Measurements from ENCODE around the gene DCD. TPM values are rescaled to one million over a fixed set of nuclear protein-coding genes. Genes with fewer than 3 reads are reported as not detected.

The DCD gene, protein sequence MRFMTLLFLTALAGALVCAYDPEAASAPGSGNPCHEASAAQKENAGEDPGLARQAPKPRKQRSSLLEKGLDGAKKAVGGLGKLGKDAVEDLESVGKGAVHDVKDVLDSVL
- polyA plus RNA-seq (2013, experiment 1 of 2), result not detected
- polyA plus RNA-seq (2013, experiment 2 of 2), result not detected

DNA sequence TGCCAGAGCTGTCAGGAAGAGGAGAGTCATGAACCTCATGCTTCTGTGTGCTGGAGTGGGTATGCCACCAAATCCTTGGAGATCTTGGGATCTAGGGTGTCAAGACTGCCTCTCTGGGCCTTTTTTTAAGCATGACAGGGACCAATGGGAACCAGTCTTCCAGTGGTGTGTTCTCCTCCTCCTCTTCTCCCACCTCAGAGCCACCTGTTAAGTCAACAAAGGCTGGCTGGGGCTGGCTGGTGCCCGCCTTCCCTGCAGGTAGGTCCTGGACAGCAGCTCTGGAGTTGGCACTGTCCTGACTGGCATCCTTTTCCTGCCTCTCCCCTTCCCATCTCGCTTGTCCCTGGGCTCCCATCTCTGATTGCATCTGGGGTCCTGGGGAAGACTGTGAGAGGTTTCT lies at the start of gene DCD:
DCD (minus strand) TSS at position 101 of the 400 bp plus-strand sequence; CDS start at position 39, 62 bp downstream.
- no peak within 1 kb of the TSS for H3K4me2 ChIP-seq (ENCODE audit: low read length, poor library complexity, severe bottlenecking)
- H3K27ac ChIP-seq (ENCODE audit: low read length, poor library complexity, severe bottlenecking), result no peak within 1 kb of the TSS
- H2BK12ac ChIP-seq (ENCODE audit: low read length in 2 of 2), result no peak within 1 kb of the TSS
- no peaks in the 10 kb centered on the region for H3K79me1 ChIP-seq (replicated peaks; ENCODE audit: low read length, poor library complexity, severe bottlenecking)
- 33% methylated on average over 1 of the region's 2 CpGs for WGBS
- H2AK5ac ChIP-seq (ENCODE audit: low read length, severe bottlenecking), result no peak within 1 kb of the TSS
- no peak within 1 kb of the TSS for H3K4ac ChIP-seq (ENCODE audit: low read depth in 1 of 2, low read length in 2 of 2)
- no peak within 1 kb of the TSS for H3K4me3 ChIP-seq (ENCODE audit: insufficient read depth in 1 of 2, low read depth in 1 of 2, low read length in 2 of 2)
- peaks cover 37 to 88% of the 10 kb centered on the region in 2 experiments for H3K27me3 ChIP-seq (ENCODE audit: control insufficient read depth in 1 of 2, insufficient read depth in 1 of 2, low read length in 2 of 2)
- no peak within 1 kb of the TSS for H3K14ac ChIP-seq (ENCODE audit: low read length in 2 of 2)
- H3K9ac ChIP-seq (ENCODE audit: low read length), result no peak within 1 kb of the TSS
- no peak within 1 kb of the TSS for H3K23ac ChIP-seq (ENCODE audit: low read length in 2 of 2)
- no peaks in the 10 kb centered on the region for H3K36me3 ChIP-seq (ENCODE audit: control insufficient read depth in 1 of 2, insufficient read depth in 2 of 2, low read depth in 1 of 2, low read length in 2 of 2)
- peak within 1 kb of the TSS; percentile 3 for H2BK15ac ChIP-seq (ENCODE audit: low read depth, poor library complexity, severe bottlenecking)
- no peak within 1 kb of the TSS for H2BK120ac ChIP-seq (ENCODE audit: low read depth, low read length)
- no peak for DNase-seq
- H4K8ac ChIP-seq (ENCODE audit: low read length), result no peak within 1 kb of the TSS
- H3K9me3 ChIP-seq (ENCODE audit: control insufficient read depth, low read length), result no peaks in the 10 kb centered on the region
- H2BK5ac ChIP-seq (ENCODE audit: low read depth, low read length, poor library complexity, severe bottlenecking), result no peak within 1 kb of the TSS
- no peak within 1 kb of the TSS for H2AFZ ChIP-seq (ENCODE audit: low read depth, low read length)
- no peaks in the 10 kb centered on the region for H3K4me1 ChIP-seq (ENCODE audit: control insufficient read depth, insufficient read depth, low read depth, low read length)
- no peak within 1 kb of the TSS for H3K18ac ChIP-seq (ENCODE audit: low read depth in 1 of 2, low read length in 2 of 2)
- no peak within 1 kb of the TSS for H4K91ac ChIP-seq (ENCODE audit: low read length)

GRCh38 chr12:54697851-54698250 lies 49.7 kb upstream of the DCD start:
- no peak overlapping the region for H2BK15ac ChIP-seq (ENCODE audit: low read depth, poor library complexity, severe bottlenecking)
- no peak overlapping the region for H2BK120ac ChIP-seq (ENCODE audit: low read depth, low read length)
- no peaks in the 10 kb centered on the region for H3K9me3 ChIP-seq (ENCODE audit: control insufficient read depth, low read length)
- WGBS, result 69% methylated on average over 1 of the region's 1 CpG
- H4K8ac ChIP-seq (ENCODE audit: low read length), result no peak overlapping the region
- no peak overlapping the region for H3K23ac ChIP-seq (ENCODE audit: low read length in 2 of 2)
- no peaks in the 10 kb centered on the region for H3K36me3 ChIP-seq (ENCODE audit: control insufficient read depth in 1 of 2, insufficient read depth in 2 of 2, low read depth in 1 of 2, low read length in 2 of 2)
- H2AFZ ChIP-seq (ENCODE audit: low read depth, low read length), result no peak overlapping the region
- no peak overlapping the region for H2AK5ac ChIP-seq (ENCODE audit: low read length, severe bottlenecking)
- no peaks in the 10 kb centered on the region for H3K4me1 ChIP-seq (ENCODE audit: control insufficient read depth, insufficient read depth, low read depth, low read length)
- no peak overlapping the region for H3K4ac ChIP-seq (ENCODE audit: low read depth in 1 of 2, low read length in 2 of 2)
- no peak overlapping the region for H2BK5ac ChIP-seq (ENCODE audit: low read depth, low read length, poor library complexity, severe bottlenecking)
- no peak for DNase-seq
- no peak overlapping the region for H2BK12ac ChIP-seq (ENCODE audit: low read length in 2 of 2)
- no peak overlapping the region for H3K14ac ChIP-seq (ENCODE audit: low read length in 2 of 2)
- no peak overlapping the region for H3K4me3 ChIP-seq (ENCODE audit: insufficient read depth in 1 of 2, low read depth in 1 of 2, low read length in 2 of 2)
- no peak overlapping the region for H4K91ac ChIP-seq (ENCODE audit: low read length)
- no peak overlapping the region for H3K27ac ChIP-seq (ENCODE audit: low read length, poor library complexity, severe bottlenecking)
- no peak overlapping the region for H3K9ac ChIP-seq (ENCODE audit: low read length)
- no peak overlapping the region for H3K4me2 ChIP-seq (ENCODE audit: low read length, poor library complexity, severe bottlenecking)
- no peak overlapping the region for H3K18ac ChIP-seq (ENCODE audit: low read depth in 1 of 2, low read length in 2 of 2)
- peaks cover 8 to 35% of the 10 kb centered on the region in 2 experiments for H3K27me3 ChIP-seq (ENCODE audit: control insufficient read depth in 1 of 2, insufficient read depth in 1 of 2, low read length in 2 of 2)
- H3K79me1 ChIP-seq (replicated peaks; ENCODE audit: low read length, poor library complexity, severe bottlenecking), result no peaks in the 10 kb centered on the region

GRCh38 chr12:54692353-54692752 lies 44.2 kb upstream of the DCD start:
- Histone ChIP-seq H3K9ac (ENCODE audit: low read length) (no peak overlapping the region), H3K36me3 (ENCODE audit: control insufficient read depth in 1 of 2, insufficient read depth in 2 of 2, low read depth in 1 of 2, low read length in 2 of 2) (no peaks in the 10 kb centered on the region), H3K4me1 (ENCODE audit: control insufficient read depth, insufficient read depth, low read depth, low read length) (no peaks in the 10 kb centered on the region), H3K4me3 (ENCODE audit: insufficient read depth in 1 of 2, low read depth in 1 of 2, low read length in 2 of 2) (no peak overlapping the region), H2BK12ac (ENCODE audit: low read length in 2 of 2) (no peak overlapping the region), H2AFZ (ENCODE audit: low read depth, low read length) (no peak overlapping the region), H3K23ac (ENCODE audit: low read length in 2 of 2) (no peak overlapping the region), H3K4me2 (ENCODE audit: low read length, poor library complexity, severe bottlenecking) (no peak overlapping the region), H3K14ac (ENCODE audit: low read length in 2 of 2) (no peak overlapping the region), H3K9me3 (ENCODE audit: control insufficient read depth, low read length) (peaks cover under 1% of the 10 kb centered on the region), H3K27me3 (ENCODE audit: control insufficient read depth in 1 of 2, insufficient read depth in 1 of 2, low read length in 2 of 2) (peaks cover 0 to 40% of the 10 kb centered on the region in 2 experiments), H2BK5ac (ENCODE audit: low read depth, low read length, poor library complexity, severe bottlenecking) (no peak overlapping the region), H2AK5ac (ENCODE audit: low read length, severe bottlenecking) (no peak overlapping the region), H2BK120ac (ENCODE audit: low read depth, low read length) (no peak overlapping the region), H3K79me1 (replicated peaks; ENCODE audit: low read length, poor library complexity, severe bottlenecking) (no peaks in the 10 kb centered on the region), H2BK15ac (ENCODE audit: low read depth, poor library complexity, severe bottlenecking) (no peak overlapping the region), H4K91ac (ENCODE audit: low read length) (no peak overlapping the region), H3K4ac (ENCODE audit: low read depth in 1 of 2, low read length in 2 of 2) (no peak overlapping the region), H4K8ac (ENCODE audit: low read length) (no peak overlapping the region), H3K27ac (ENCODE audit: low read length, poor library complexity, severe bottlenecking) (no peak overlapping the region), H3K18ac (ENCODE audit: low read depth in 1 of 2, low read length in 2 of 2) (no peak overlapping the region)
- no peak for DNase-seq
- WGBS, result 77% methylated on average over 2 of the region's 2 CpGs

DNA sequence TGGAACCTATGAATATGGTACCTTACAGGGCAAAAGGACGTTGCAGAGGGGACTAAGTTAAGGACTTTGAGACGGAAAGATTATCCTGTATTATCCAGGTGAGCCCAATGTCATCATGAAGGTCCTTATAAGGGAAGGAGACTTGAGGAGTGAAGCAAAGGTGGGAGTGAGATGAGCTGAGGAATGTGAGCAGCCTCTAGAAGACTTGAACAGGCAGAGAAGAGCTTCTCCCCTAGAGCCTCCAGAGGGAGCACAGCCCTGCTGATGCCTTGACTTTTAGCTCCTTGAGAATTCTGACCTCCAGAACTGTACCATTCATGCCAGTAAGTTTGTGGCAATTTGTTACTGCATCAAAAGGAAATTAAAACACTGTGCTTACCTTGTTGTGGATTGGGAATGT lies 41.8 kb upstream of the DCD start:
- Histone ChIP-seq H3K79me1 (replicated peaks; ENCODE audit: low read length, poor library complexity, severe bottlenecking) (no peaks in the 10 kb centered on the region), H3K18ac (ENCODE audit: low read depth in 1 of 2, low read length in 2 of 2) (no peak overlapping the region), H3K27ac (ENCODE audit: low read length, poor library complexity, severe bottlenecking) (no peak overlapping the region), H2AFZ (ENCODE audit: low read depth, low read length) (no peak overlapping the region), H3K36me3 (ENCODE audit: control insufficient read depth in 1 of 2, insufficient read depth in 2 of 2, low read depth in 1 of 2, low read length in 2 of 2) (no peaks in the 10 kb centered on the region), H2BK15ac (ENCODE audit: low read depth, poor library complexity, severe bottlenecking) (no peak overlapping the region), H2BK120ac (ENCODE audit: low read depth, low read length) (no peak overlapping the region), H2BK12ac (ENCODE audit: low read length in 2 of 2) (no peak overlapping the region), H3K4ac (ENCODE audit: low read depth in 1 of 2, low read length in 2 of 2) (no peak overlapping the region), H3K4me1 (ENCODE audit: control insufficient read depth, insufficient read depth, low read depth, low read length) (no peaks in the 10 kb centered on the region), H3K9me3 (ENCODE audit: control insufficient read depth, low read length) (peaks cover 6% of the 10 kb centered on the region), H2BK5ac (ENCODE audit: low read depth, low read length, poor library complexity, severe bottlenecking) (no peak overlapping the region), H3K27me3 (ENCODE audit: control insufficient read depth in 1 of 2, insufficient read depth in 1 of 2, low read length in 2 of 2) (peaks cover 4 to 51% of the 10 kb centered on the region in 2 experiments), H3K23ac (ENCODE audit: low read length in 2 of 2) (no peak overlapping the region), H3K9ac (ENCODE audit: low read length) (no peak overlapping the region), H3K4me2 (ENCODE audit: low read length, poor library complexity, severe bottlenecking) (no peak overlapping the region), H2AK5ac (ENCODE audit: low read length, severe bottlenecking) (no peak overlapping the region), H4K8ac (ENCODE audit: low read length) (no peak overlapping the region), H4K91ac (ENCODE audit: low read length) (no peak overlapping the region), H3K4me3 (ENCODE audit: insufficient read depth in 1 of 2, low read depth in 1 of 2, low read length in 2 of 2) (no peak overlapping the region), H3K14ac (ENCODE audit: low read length in 2 of 2) (no peak overlapping the region)
- no peak for DNase-seq
- 55% methylated on average over 2 of the region's 2 CpGs for WGBS
